Measurements from ENCODE around the gene MATCAP1.

The MATCAP1 gene

DNA sequence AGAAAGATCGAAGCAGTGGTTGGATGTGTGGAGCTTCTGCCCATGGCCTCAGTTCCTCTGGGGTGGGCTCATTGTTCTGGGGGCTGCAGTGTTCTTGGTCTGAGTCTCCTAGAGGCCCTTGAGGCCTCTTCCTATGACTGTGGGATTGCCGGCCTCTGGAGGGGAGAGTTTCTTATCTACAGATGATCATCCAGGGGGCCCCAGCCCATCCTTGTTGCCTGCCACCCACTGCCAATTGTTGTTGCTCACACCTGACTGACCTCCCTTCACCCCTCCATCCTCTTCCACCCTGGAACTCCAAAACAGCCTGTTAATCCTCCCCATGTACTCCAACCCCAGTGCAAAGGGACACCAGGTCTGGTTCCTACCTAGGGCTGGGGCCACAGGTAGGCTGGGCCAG, 38.8 kb downstream of the MATCAP1 start:
- H3K4me3 ChIP-seq (ENCODE audit: low read depth, low read length) = no peak overlapping the region

DNA sequence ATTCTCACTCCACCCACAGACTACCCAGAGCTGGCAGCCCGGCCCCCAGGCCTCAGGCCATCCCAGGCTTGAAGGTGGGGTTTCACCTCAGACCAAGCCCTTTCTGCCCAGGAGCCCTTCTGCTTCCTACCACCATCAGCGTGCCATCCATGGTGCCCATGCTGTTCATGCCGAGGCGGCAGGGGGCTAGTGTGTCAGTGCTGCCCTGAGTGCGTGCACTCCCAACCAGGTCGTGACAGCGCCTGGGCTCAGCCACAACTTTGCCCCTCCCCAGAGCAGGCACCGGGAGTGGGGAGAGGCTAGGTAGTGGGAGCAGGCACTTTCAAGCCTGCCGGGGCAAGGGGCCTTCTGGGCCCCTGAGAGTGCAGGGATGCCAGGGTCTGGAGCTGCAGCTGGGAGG, 41.4 kb downstream of the MATCAP1 start:
- no peak overlapping the region for H3K4me3 ChIP-seq (ENCODE audit: low read depth, low read length)

DNA sequence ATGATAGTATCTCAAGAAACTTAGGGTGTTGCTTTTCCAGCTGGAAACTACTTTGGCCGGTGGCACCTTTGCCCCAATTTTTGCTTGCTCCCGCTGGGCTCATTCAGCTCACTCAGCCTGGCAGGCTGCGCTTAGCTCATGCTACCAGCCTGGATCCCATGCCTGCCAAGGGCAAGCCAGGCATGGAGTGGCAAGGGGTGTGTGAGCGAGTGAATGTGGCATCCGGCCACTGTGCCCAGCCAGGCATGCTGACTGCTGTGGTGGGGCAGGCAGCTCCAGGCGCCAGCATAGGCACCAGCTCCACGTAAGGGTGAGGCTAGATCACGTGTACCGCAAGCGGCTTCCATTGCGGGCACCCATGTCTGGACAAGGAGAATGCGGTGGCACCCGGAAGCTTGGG, 42.4 kb downstream of the MATCAP1 start:
- H3K4me3 ChIP-seq (ENCODE audit: low read depth, low read length) = no peak overlapping the region

DNA sequence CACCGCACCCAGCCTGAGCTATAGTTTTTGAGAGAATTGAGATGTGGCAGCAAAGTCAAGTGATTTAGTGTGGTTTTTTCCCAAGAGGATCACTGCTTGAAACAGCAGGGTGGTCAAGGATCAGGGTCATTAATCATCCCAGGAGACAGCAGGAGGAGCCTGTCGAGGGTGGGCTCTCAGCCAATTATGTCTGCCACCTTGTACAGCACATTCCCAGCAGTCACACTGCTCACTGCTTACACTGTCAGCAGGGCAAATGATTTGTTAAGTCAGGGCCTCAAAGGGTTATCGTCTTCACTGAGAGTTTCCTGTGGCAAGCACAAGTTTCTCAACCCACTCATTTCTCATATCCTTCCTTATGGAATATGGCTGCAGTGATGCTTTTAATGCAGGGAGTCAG, 46.2 kb downstream of the MATCAP1 start:
- no peak overlapping the region for H3K4me3 ChIP-seq (ENCODE audit: low read depth, low read length)

DNA sequence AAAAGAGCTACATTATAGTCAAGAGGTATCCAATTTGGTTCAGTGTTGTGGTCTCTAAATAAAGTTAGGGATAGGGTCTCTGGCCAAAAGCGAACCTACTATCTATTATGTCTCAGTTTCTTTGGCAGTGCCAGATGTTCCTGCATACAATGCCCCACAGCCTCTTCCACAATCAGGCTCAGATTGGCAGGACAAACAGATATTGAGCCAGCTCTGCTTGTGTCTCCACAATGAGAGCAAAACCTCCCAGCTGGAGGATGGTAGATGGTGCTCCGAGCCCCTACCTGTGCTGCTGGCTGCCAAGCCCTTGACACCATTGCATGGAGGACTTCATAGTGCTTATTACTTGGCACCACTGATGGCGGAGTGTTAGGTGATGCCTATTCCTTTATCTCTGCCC, 54.3 kb downstream of the MATCAP1 start:
- H3K4me3 ChIP-seq (ENCODE audit: low read depth, low read length) = no peak overlapping the region

DNA sequence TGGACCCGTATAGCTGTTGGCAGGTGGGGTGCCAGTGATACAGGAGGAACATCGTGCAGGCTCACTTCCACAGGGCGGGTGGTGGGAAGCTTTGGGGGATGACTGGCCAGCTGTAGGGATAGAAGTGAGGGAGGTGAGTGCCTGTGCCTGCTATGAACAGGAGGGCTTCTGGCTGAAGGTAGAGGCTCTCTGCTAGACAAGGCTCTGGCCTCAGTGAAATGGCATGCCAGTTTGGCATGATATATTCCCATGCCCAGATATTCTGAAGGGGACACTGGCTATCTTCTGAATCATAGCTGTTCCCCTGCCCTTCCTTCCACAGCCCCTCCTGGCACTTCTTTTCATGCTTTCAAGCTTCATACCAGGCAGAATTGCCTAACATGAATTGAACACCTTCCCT, 54.9 kb downstream of the MATCAP1 start:
- H3K4me3 ChIP-seq (ENCODE audit: low read depth, low read length) = no peak overlapping the region

DNA sequence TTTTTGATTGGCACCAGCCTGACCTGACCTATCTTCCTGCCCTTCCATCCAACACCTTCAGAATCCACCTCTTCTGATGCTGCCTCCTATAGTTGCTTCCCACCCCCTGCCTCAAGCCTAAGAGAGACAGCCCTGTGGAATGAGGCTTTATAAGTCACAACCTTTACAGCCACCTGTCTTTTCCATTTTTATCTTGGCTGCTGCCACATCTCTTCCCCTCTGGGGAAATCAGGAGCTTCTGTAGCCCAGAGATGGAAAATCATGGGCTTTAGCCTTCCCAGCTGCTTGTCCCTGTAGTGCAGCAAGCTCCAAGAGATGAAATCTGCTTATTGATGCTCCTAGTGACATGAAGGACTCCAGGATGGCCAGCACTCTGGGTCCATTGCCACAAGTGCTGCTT, 55.3 kb downstream of the MATCAP1 start:
- no peak overlapping the region for H3K4me3 ChIP-seq (ENCODE audit: low read depth, low read length)

Measured in iPS-11a (cell line).